Activated naive CD8-positive, alpha-beta T cell treated with anti-CD3 and anti-CD28 coated beads, Interleukin-2, amount 50 U/mL, for 24 hours (primary cell): ENCODE results near the gene NATD1.

Experiments
- ATAC-seq: fragments of 150-1000 bp; cut with Tn5 transposase; one replicate; pipeline ENCODE4 v1.10.0; 2021
- DNase-seq: peaks from one replicate; pipeline ENCODE4 v3.0.0; 2021
- H3K27ac Mint-ChIP-seq: one replicate; pipeline ENCODE4 v1.8.0; 2021; ENCODE audit warnings: mild to moderate bottlenecking, mixed read lengths
- H3K27me3 Mint-ChIP-seq: one replicate; pipeline ENCODE4 v1.8.0; 2021; ENCODE audit warnings: mixed read lengths
- H3K36me3 Mint-ChIP-seq: one replicate; pipeline ENCODE4 v1.8.0; 2021; ENCODE audit warnings: low read depth, mixed read lengths
- H3K4me1 Mint-ChIP-seq: one replicate; pipeline ENCODE4 v1.8.0; 2021; ENCODE audit warnings: mixed read lengths
- H3K4me3 Mint-ChIP-seq: one replicate; pipeline ENCODE4 v1.8.0; 2021; ENCODE audit warnings: mild to moderate bottlenecking, moderate library complexity, mixed read lengths
- H3K9me3 Mint-ChIP-seq: one replicate; pipeline ENCODE4 v1.8.0; 2021; ENCODE audit warnings: mixed read lengths

Gene NATD1

DNA sequence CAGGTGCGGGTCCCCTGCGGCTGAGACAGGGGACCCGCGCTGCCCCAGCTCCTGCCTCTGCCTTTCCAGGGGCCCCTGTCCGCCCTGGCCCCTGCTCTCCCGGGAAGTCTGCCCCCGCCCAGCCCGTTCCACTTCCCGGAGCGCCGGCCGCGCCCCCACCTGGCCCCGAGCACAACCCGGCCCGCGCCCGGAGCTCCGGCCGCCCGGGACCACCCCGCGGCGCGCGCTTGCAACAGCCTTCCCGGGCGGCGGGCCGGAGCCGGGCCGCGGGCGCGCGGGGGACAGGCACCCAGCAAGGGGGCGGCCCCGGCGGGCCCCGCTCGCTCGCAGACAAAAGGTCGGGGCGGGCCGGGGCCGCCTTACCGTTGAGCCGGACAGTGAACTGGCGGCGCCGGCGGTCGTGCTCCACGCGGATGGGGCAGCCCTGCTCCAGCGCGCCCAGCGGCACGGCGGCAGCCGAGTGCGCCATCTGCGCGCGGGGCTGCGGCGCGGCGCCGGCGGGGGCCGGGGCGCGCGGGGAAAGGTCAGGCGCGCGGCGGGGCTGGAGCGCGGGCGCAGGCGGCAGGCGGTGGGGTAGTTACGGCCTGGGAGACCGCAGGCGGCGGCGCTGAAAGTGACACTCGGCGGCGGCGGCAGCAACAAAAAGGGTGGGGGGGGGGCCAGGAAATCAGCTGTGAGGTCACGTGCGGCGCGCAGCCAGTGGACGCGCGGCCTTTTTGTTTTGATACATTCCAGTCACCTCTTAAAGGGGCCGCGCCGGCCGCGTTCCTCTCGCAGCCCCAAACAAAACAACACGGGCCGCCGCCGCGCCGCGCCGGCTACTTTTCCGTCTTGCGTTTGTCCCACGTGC is at the start of gene NATD1:
NATD1 (minus strand) TSS at position 615 of the 850 bp plus-strand sequence; CDS start at position 469, 146 bp downstream.
- H3K4me3 Mint-ChIP-seq = peak within 1 kb of the TSS; percentile 79
- peak; percentile 71 for ATAC-seq

GRCh38 chr17:21301593-21302550 is 48.7 kb upstream of the NATD1 start:
- ATAC-seq (no peak), DNase-seq (no peak)
- peaks cover 51% of the 10 kb centered on the region for H3K36me3 Mint-ChIP-seq
- no peak overlapping the region for H3K27ac Mint-ChIP-seq
- H3K9me3 Mint-ChIP-seq = no peaks in the 10 kb centered on the region
- no peaks in the 10 kb centered on the region for H3K27me3 Mint-ChIP-seq
- peaks cover 2% of the 10 kb centered on the region for H3K4me1 Mint-ChIP-seq
- H3K4me3 Mint-ChIP-seq = no peak overlapping the region

More for the DNA sequence above, at the start of gene NATD1:
- DNase-seq = peak; percentile 79
- no peaks in the 10 kb centered on the region for H3K36me3 Mint-ChIP-seq
- no peaks in the 10 kb centered on the region for H3K27me3 Mint-ChIP-seq
- H3K4me1 Mint-ChIP-seq = peaks cover 15% of the 10 kb centered on the region
- peak within 1 kb of the TSS; percentile 54 for H3K27ac Mint-ChIP-seq
- H3K9me3 Mint-ChIP-seq = no peaks in the 10 kb centered on the region

GRCh38 chr17:21300601-21301571 is 47.7 kb upstream of the NATD1 start:
- Mint-ChIP-seq H3K27me3 (no peaks in the 10 kb centered on the region), H3K4me1 (peaks cover 2% of the 10 kb centered on the region), H3K4me3 (no peak overlapping the region), H3K27ac (no peak overlapping the region), H3K36me3 (peaks cover 41% of the 10 kb centered on the region), H3K9me3 (no peaks in the 10 kb centered on the region)
- ATAC-seq (no peak), DNase-seq (no peak)

GRCh38 chr17:21299981-21300600 is 46.9 kb upstream of the NATD1 start:
- Mint-ChIP-seq H3K36me3 (peaks cover 37% of the 10 kb centered on the region), H3K9me3 (no peaks in the 10 kb centered on the region), H3K27me3 (no peaks in the 10 kb centered on the region), H3K27ac (no peak overlapping the region), H3K4me1 (peaks cover 2% of the 10 kb centered on the region), H3K4me3 (no peak overlapping the region)
- no peak for ATAC-seq
- no peak for DNase-seq

DNA sequence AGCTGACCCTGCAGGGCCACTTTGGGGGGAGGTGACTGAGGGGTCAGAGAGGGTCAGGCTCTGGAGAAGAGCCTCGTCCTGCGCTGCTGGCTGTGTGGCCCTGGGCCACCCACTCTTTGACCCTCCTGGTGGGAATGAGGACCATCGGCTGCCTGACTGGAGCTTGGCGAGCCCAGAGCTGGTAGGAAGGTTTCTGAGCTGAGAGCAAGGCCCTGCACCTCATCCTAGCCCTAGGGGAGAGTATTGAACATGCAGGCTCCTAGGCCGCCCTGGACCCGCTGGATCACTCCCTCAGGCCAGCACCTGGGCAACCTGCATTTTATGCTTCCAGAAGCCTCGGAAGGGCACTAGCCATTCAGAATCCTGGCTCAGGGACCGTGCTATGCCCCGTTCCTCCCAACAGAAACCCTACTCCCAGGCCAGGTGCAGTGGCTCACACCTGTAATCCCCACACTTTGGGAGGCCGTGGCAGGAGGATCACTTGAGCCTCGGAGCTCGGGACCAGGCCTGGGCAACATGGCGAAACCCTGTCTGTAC is 45.8 kb upstream of the NATD1 start:
- ATAC-seq = no peak
- Mint-ChIP-seq H3K4me1 (peaks cover 9% of the 10 kb centered on the region), H3K27me3 (no peaks in the 10 kb centered on the region), H3K27ac (no peak overlapping the region), H3K9me3 (no peaks in the 10 kb centered on the region), H3K4me3 (no peak overlapping the region), H3K36me3 (peaks cover 44% of the 10 kb centered on the region)
- no peak for DNase-seq

GRCh38 chr17:21298056-21298982 is 45.1 kb upstream of the NATD1 start:
- H3K27me3 Mint-ChIP-seq = no peaks in the 10 kb centered on the region
- no peaks in the 10 kb centered on the region for H3K9me3 Mint-ChIP-seq
- ATAC-seq (no peak), DNase-seq (no peak)
- H3K27ac Mint-ChIP-seq = no peak overlapping the region
- H3K36me3 Mint-ChIP-seq = peaks cover 37% of the 10 kb centered on the region
- no peak overlapping the region for H3K4me3 Mint-ChIP-seq
- H3K4me1 Mint-ChIP-seq = peaks cover 9% of the 10 kb centered on the region

DNA sequence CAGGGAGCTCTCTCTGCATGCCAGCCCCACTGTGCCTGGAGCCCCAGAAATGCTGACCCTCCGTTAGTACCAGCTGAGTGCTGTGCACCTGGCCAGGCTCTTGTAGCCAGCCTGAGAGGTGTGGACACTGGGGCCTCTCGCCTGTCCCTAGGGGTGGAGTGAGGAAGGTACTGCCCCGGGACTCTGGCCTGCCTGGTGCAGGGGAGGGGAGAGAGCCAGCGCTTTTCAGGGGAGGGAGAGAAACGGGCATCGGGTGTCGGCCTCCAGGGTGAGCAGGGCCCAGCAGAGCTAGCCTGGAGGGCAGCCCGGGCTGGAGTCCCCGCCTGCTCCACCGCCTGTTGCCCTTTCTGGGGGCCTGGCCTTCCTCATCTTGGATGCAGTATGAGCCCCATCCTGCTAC is 44.4 kb upstream of the NATD1 start:
- no peak for ATAC-seq
- Mint-ChIP-seq H3K27ac (no peak overlapping the region), H3K4me3 (no peak overlapping the region)

GRCh38 chr17:21297026-21297520 is 43.9 kb upstream of the NATD1 start:
- Mint-ChIP-seq H3K9me3 (no peaks in the 10 kb centered on the region), H3K4me3 (no peak overlapping the region), H3K4me1 (peaks cover 11% of the 10 kb centered on the region), H3K27me3 (no peaks in the 10 kb centered on the region), H3K27ac (no peak overlapping the region), H3K36me3 (peaks cover 32% of the 10 kb centered on the region)
- no peak for ATAC-seq
- DNase-seq = no peak

More for the DNA sequence above, 44.4 kb upstream of the NATD1 start:
- H3K9me3 Mint-ChIP-seq = no peaks in the 10 kb centered on the region
- H3K4me1 Mint-ChIP-seq = peaks cover 11% of the 10 kb centered on the region
- DNase-seq = no peak
- no peaks in the 10 kb centered on the region for H3K27me3 Mint-ChIP-seq
- H3K36me3 Mint-ChIP-seq = peaks cover 35% of the 10 kb centered on the region

DNA sequence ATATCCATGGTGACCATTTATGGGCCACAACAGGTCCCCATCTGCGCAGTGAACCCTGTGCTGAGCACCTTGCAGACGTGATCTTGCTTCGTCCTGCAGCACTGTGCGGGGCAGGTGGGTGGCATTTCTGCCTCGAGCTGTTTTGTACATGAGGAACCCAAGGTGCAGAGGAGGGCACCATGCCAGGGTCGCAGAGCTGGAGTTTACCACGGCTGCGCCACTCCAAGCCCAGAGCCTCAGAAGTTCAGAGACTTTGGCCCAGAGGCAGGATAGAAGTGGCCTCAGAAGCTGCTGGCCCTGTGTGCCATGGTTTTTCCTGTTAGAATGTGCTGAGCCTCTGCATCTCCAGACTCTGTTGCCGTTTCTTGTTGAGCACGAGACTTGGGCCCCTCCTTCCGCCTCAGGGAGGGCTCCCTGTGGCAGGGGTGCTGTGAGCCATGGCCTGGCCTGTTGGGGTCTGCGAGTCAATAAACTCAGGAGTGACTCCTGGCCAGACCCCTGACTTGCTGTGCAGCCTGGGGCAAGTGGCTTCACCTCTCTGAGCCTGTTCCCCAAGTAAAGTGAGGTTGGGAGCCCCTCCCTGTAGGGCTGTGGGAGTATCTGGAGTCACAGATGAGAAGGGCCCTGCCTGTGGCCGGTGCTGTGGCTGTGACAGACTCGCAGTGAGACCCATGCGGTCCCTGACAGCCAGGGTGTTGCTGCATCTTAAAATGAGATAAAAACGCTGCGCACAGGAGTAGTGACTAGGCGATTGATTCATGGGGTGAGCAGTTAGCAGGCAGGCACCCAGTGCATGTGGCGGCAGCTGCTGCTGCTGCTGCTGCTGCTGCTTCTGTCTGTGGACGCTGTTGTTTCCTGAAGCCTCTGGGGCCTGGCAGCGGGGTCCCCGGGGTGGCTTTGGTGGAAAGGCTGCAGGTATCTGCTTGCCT is 43.2 kb upstream of the NATD1 start:
- Mint-ChIP-seq H3K4me3 (no peak overlapping the region), H3K27me3 (no peaks in the 10 kb centered on the region), H3K9me3 (no peaks in the 10 kb centered on the region), H3K27ac (no peak overlapping the region), H3K36me3 (peaks cover 37% of the 10 kb centered on the region), H3K4me1 (peaks cover 15% of the 10 kb centered on the region)
- ATAC-seq = no peak
- DNase-seq = no peak

DNA sequence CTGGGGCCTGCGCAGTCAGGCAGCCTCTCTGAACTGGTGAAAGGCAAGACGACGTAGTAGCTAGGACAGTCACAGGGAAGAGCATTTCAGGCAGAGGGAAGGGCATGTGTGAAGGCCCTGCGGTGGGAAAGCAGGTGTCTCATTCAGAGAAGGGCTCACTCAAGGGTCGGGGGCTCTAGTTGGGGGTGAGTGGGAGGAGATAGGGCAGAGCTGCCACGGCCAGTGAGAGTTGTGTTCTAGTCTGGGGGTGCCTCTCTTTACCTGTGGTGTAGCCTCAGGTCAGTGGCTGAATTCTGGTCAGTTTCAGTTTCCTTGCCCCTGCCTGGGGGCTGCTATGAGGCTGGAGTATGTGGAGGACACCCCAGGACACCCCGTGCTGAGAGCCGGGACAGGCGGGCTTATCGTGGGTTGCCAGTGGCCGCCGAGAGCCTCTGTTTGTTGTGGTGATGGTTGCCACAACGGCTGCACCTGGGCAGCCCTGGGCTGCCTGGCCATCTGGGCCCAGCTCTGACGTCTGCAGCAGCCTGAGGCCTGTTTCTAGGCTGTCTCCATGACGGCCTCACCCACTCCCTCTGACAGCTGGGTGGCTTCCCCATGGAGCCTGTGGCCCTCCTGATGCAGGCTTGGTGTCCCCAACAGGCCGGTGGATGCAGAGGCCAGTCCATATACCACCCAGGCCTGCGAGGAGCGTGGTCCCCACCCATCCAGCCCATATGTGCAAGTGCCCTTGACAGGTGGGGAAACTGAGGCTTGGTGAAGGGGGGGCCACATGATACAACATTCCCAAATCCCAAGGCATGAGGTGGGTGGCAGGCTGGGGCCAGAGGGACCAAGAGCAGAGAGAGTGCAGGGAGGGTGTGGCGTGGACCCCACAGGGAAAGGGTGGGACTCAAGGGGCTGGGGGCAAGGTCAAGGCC is 42.1 kb upstream of the NATD1 start:
- Mint-ChIP-seq H3K27me3 (peaks cover 3% of the 10 kb centered on the region), H3K4me3 (no peak overlapping the region), H3K4me1 (peaks cover 25% of the 10 kb centered on the region), H3K27ac (no peak overlapping the region), H3K9me3 (no peaks in the 10 kb centered on the region), H3K36me3 (peaks cover 33% of the 10 kb centered on the region)
- ATAC-seq = peak; percentile 4
- DNase-seq = no peak
